Suprapubic skin (tissue), 4 donors: ENCODE data around the gene PRDX5. TPM values are rescaled to one million over a fixed set of nuclear protein-coding genes. Genes with fewer than 3 reads are reported as not detected.
A peak's percentile ranks its signal among the peaks of the same experiment; 100 is the strongest.

Source experiments
- DNase-seq, 2 donors: peaks; one replicate each; pipeline ENCODE4 v3.0.0-alpha.2; 2019; ENCODE audit warnings: low spot score in 2 of 2
- H3K27ac ChIP-seq: fragments of 200-600 bp; sonication (generic); one replicate; pipeline ENCODE4 v1.5.1; 2019
- H3K27me3 ChIP-seq: fragments of 200-600 bp; sonication (generic); one replicate; pipeline ENCODE4 v1.5.1; 2019
- H3K36me3 ChIP-seq: fragments of 200-600 bp; sonication (generic); one replicate; pipeline ENCODE4 v1.5.1; 2019
- H3K4me1 ChIP-seq: fragments of 200-600 bp; sonication (generic); one replicate; pipeline ENCODE4 v1.5.1; 2019
- H3K4me3 ChIP-seq: fragments of 200-600 bp; sonication (generic); one replicate; pipeline ENCODE4 v1.5.1; 2019; ENCODE audit warnings: mild to moderate bottlenecking
- H3K9me3 ChIP-seq: fragments of 200-600 bp; sonication (generic); one replicate; pipeline ENCODE4 v1.5.1; 2019
- CTCF ChIP-seq, 2 donors: fragments of 200-600 bp in 1 of 2; fragments of 450-650 bp in 1 of 2; sonication (generic) in 1 of 2; IDR thresholded peaks; one replicate each; pipeline ENCODE4 v1.5.1; 2016 to 2019; ENCODE audit warnings: antibody characterized with exemption in 2 of 2, mild to moderate bottlenecking in 1 of 2, moderate library complexity in 1 of 2
- EP300 ChIP-seq: sonication (generic); formaldehyde crosslinking; IDR thresholded peaks from one replicate; pipeline ENCODE4 v1.6.1; 2017; ENCODE audit warnings: antibody characterized with exemption
- POLR2A ChIP-seq, 2 donors: fragments of 450-650 bp; IDR thresholded peaks; one replicate each; pipeline ENCODE4 v1.6.1; 2017; ENCODE audit warnings: antibody characterized with exemption in 2 of 2, mild to moderate bottlenecking in 2 of 2, moderate library complexity in 2 of 2
- POLR2AphosphoS5 ChIP-seq, 3 donors: sonication (generic); formaldehyde crosslinking; IDR thresholded peaks; one replicate each; pipeline ENCODE4 v1.6.1; 2017; ENCODE audit warnings: antibody characterized with exemption in 3 of 3
- WGBS: methylation state at CpG from one replicate; pipeline ENCODE4 v1.1.5; 2018; 5-methylcytosine and 5-hydroxymethylcytosine counted together
- total RNA-seq, 4 donors: library from RNA; depleted of rRNA; stranded (reverse); fragments of >200 nt; gene quantifications; one replicate each; pipeline ENCODE4 v1.1.0, GENCODE V29; 2016

The PRDX5 gene
- total RNA-seq, 4 donors from 2014 or later: 130 to 227 (median 187) TPM

- peaks cover 14% of the 10 kb centered on the region for H3K36me3 ChIP-seq
- H3K4me1 ChIP-seq: peaks cover 24% of the 10 kb centered on the region
- no peak overlapping the region for H3K4me3 ChIP-seq
- WGBS: 79% methylated on average over 1 of the region's 2 CpGs
- DNase-seq: no peak
- no peaks in the 10 kb centered on the region for H3K9me3 ChIP-seq
- TF ChIP-seq POLR2A (IDR thresholded peaks at IDR 0.05) (no peak), EP300 (no peak), POLR2AphosphoS5 (IDR thresholded peaks at IDR 0.05) (no peak), CTCF (IDR thresholded peaks at IDR 0.05) (no peak)
- no peak overlapping the region for H3K27ac ChIP-seq
- no peaks in the 10 kb centered on the region for H3K27me3 ChIP-seq
Measured at GRCh38 chr11:64275841-64276240, 42.1 kb upstream of the PRDX5 start.

GRCh38 chr11:64276653-64277431 is 41.1 kb upstream of the PRDX5 start:
- peaks cover 19% of the 10 kb centered on the region for H3K4me1 ChIP-seq
- 76% methylated on average over 6 of the region's 17 CpGs for WGBS
- no peak overlapping the region for H3K4me3 ChIP-seq
- H3K27ac ChIP-seq: peak overlapping the region; percentile 7
- H3K27me3 ChIP-seq: no peaks in the 10 kb centered on the region
- DNase-seq: no peak
- TF ChIP-seq POLR2A (IDR thresholded peaks at IDR 0.05) (no peak), POLR2AphosphoS5 (IDR thresholded peaks at IDR 0.05) (no peak), EP300 (no peak)
- H3K36me3 ChIP-seq: peaks cover 14% of the 10 kb centered on the region
- H3K9me3 ChIP-seq: no peaks in the 10 kb centered on the region

GRCh38 chr11:64278576-64279190 is 39.2 kb upstream of the PRDX5 start:
- Histone ChIP-seq H3K27ac (no peak overlapping the region), H3K9me3 (no peaks in the 10 kb centered on the region), H3K36me3 (peaks cover 14% of the 10 kb centered on the region), H3K4me1 (peaks cover 23% of the 10 kb centered on the region), H3K4me3 (no peak overlapping the region), H3K27me3 (no peaks in the 10 kb centered on the region)
- no peak for DNase-seq
- TF ChIP-seq EP300: no peak
- no peak for TF ChIP-seq POLR2AphosphoS5 (IDR thresholded peaks at IDR 0.05)
- no peak for TF ChIP-seq CTCF (IDR thresholded peaks at IDR 0.05)
- TF ChIP-seq POLR2A (IDR thresholded peaks at IDR 0.05): no peak
- WGBS: 88% methylated on average over 8 of the region's 8 CpGs

GRCh38 chr11:64281957-64282770 is 35.8 kb upstream of the PRDX5 start:
- Histone ChIP-seq H3K4me1 (peaks cover 33% of the 10 kb centered on the region), H3K27me3 (no peaks in the 10 kb centered on the region), H3K4me3 (no peak overlapping the region), H3K27ac (no peak overlapping the region), H3K36me3 (peaks cover 9% of the 10 kb centered on the region), H3K9me3 (no peaks in the 10 kb centered on the region)
- 92% methylated on average over 22 of the region's 22 CpGs for WGBS
- no peak for TF ChIP-seq POLR2AphosphoS5 (IDR thresholded peaks at IDR 0.05)
- TF ChIP-seq POLR2A (IDR thresholded peaks at IDR 0.05): no peak
- DNase-seq: no peak

- Histone ChIP-seq H3K4me3 (no peak overlapping the region), H3K27ac (no peak overlapping the region), H3K27me3 (no peaks in the 10 kb centered on the region), H3K4me1 (peaks cover 29% of the 10 kb centered on the region), H3K36me3 (peaks cover 9% of the 10 kb centered on the region), H3K9me3 (no peaks in the 10 kb centered on the region)
- 83% methylated on average over 3 of the region's 3 CpGs for WGBS
- TF ChIP-seq CTCF (IDR thresholded peaks at IDR 0.05) (no peak), EP300 (no peak), POLR2AphosphoS5 (IDR thresholded peaks at IDR 0.05) (no peak), POLR2A (IDR thresholded peaks at IDR 0.05) (no peak)
- DNase-seq: no peak
Measured at GRCh38 chr11:64283092-64283491, 34.8 kb upstream of the PRDX5 start.
